Epithelial cell of esophagus (primary cell): ENCODE results near the gene PDLIM7.

Source experiments
- DNase-seq: peaks from one replicate; pipeline ENCODE4 v3.0.0; 2010; ENCODE audit warnings: low read depth
- H3K4me3 ChIP-seq: 2 replicates; pipeline ENCODE4 v1.5.1; 2011; ENCODE audit warnings: mild to moderate bottlenecking, low read length, control low read depth
- CTCF ChIP-seq: IDR thresholded peaks from 2 replicates; pipeline ENCODE4 v1.5.1; 2011; ENCODE audit warnings: low read depth, mild to moderate bottlenecking, low read length, control low read depth, inconsistent platforms; ENCODE audit not compliant: insufficient read depth; ENCODE audit errors: missing control alignments

Gene PDLIM7

GRCh38 chr5:177444106-177445051, 53.0 kb downstream of the PDLIM7 start:
- no peak for DNase-seq
- H3K4me3 ChIP-seq, result no peak overlapping the region
- TF ChIP-seq CTCF, result no peak

- no peak for TF ChIP-seq CTCF
- DNase-seq, result no peak
- H3K4me3 ChIP-seq, result no peak overlapping the region
These were observed 54.0 kb downstream of the PDLIM7 start for GRCh38 chr5:177443144-177443983.

GRCh38 chr5:177442066-177442826, 55.2 kb downstream of the PDLIM7 start:
- no peak for TF ChIP-seq CTCF
- no peak for DNase-seq
- H3K4me3 ChIP-seq, result no peak overlapping the region

- DNase-seq, result no peak
- TF ChIP-seq CTCF, result no peak
- no peak overlapping the region for H3K4me3 ChIP-seq
These were observed 56.2 kb downstream of the PDLIM7 start for GRCh38 chr5:177440990-177441780.

DNA sequence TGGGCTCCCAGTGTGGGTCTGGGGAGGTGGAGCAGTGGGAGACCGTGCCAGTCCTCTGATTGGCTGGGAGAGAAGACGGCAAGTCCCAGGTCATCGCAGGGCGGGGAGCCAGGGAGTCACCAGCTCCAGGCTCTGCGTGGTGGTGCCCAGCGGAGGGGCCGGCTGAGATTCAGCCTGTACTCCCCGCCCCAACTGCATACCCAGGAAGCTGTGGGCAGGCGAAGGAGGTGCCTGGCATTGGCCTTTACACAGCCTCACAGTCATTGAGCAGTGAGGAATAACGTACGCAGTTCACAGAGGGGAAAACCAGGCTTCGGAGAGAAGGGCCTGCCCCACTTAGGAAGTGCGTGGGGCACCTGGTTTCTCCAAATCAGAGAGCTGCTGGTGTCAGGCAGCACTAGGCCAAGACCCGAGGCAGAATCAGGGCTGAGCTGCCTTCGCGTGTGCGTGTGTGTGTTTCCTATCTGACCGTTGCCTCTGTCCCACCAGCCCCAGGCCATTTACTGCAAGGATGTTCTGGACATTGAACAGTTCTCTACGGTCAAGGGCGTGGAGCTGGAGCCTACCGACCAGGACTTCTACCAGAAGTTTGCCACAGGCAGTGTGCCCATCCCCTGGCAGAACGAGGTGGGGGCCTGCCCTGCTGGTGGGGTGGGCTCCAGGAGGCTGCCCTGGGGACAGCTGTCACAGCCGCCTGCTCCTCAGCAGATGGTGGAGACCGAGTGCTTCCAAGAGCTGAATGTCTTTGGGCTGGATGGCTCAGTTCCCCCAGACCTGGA, 57.0 kb downstream of the PDLIM7 start:
- no peak for TF ChIP-seq CTCF
- DNase-seq, result no peak
- no peak overlapping the region for H3K4me3 ChIP-seq

DNA sequence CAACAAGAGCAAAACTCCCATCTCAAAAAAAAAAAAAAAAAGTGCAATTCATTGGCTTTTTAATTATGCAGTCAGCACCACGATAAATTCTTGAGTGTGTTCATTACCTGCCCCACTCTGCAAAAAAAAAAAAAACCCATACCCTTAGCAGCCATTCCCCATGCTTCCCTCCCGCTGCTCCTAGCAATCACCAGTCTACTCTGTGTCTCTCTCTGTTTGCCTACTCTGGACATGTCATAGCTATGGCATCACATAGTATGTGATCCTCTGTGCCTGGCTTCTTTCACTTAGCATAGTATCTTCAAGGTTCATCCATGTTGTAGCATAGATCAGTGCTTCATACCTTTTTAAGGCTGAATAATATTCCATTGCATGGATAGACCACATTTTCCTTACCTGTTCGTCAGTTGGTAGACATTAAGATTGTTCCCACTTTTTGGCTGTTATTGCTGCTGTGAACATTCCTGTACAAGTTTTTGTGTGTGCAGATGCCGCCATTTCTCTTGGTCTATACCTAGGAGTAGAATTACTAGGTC, 57.8 kb downstream of the PDLIM7 start:
- DNase-seq, result no peak
- H3K4me3 ChIP-seq, result no peak overlapping the region
- no peak for TF ChIP-seq CTCF
